ENCODE results near the gene SLC5A8.
"Not testable (repeated sequence)": the region's sequence is repeated elsewhere in the genome, so short reads cannot be mapped to it uniquely, and the experiment has no call there.

Gene SLC5A8

DNA sequence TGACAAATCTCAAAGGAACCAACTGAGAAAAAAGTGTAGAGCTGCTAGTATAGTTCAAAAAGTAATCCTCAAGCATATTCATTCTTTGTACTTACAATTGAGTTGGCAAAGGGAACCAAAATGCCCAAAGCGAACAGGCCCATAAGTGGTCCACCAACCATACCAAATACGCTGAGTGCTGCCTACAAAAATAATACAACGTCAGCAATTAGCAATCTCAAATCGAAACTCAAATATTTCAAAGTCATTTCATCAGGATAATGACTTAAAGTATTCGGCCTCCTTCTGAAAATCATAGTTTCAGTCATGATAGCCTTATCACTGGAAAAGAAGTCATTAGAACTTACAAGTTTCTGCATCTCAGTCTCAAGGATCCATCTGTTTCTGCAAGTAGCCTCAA is 42.0 kb downstream of the SLC5A8 start:
- DNase-seq = no peak

DNA sequence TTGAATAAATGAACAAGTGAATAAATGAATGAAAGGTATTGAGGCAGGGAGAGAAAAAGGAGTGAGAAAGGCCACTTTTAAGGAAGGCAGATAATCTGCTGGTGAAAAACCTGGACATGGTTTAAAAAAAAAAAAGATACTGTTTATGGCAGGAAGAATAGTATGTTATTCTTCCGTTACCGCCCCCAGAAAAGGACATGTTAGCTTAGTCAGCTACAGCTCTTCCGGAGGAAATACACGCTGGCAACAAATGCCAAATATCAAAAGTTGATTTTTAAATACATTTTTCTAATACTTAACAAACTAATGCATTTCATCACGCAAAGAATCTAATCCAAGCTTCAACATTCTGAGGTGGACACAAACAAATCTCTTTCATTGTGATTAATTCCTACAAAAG is 43.2 kb downstream of the SLC5A8 start:
- no peak for DNase-seq

DNA sequence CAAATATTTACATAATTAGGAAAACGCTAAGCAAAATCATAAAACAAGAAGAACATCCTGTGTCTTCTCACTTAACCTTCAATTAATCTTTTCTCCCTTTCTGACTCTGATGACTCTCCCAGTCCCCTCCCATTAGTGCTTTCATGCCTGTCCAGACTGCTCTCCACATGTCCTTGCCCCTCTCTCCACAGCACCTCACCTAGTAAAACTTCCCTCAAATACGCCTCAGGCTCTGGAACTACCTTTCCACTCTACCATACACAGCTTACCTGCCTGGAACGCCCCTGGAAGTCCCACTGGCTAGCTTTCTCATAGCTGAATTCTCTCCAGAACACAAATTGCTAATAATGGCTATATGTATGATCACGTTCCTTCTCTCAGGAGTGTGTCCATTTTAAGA is 44.7 kb downstream of the SLC5A8 start:
- no peak for DNase-seq

DNA sequence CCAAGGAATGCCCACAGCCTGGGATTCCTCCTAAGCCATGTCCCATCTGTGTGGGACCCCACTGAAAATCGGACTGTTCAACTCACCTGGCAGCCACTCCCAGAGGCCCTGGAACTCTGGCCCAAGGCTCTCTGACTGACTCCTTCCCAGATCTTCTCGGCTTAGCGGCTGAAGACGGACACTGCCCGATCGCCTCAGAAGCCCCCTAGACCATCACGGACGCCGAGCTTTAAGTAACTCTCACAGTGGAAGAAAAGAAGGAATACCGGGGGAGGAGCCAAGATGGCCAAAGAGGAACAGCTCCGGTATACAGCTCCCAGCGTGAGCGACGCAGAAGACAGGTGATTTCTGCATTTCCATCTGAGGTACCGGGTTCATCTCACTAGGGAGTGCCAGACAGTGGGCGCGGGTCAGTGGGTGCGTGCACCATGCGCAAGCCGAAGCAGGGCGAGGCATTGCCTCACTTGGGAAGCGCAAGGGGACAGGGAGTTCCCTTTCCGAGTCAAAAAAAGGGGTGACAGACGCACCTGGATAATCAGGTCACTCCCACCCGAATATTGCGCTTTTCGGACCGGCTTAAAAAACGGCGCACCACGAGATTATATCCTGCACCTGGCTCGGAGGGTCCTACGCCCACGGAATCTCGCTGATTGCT is 64.1 kb downstream of the SLC5A8 start:
- DNase-seq = not testable (repeated sequence)

DNA sequence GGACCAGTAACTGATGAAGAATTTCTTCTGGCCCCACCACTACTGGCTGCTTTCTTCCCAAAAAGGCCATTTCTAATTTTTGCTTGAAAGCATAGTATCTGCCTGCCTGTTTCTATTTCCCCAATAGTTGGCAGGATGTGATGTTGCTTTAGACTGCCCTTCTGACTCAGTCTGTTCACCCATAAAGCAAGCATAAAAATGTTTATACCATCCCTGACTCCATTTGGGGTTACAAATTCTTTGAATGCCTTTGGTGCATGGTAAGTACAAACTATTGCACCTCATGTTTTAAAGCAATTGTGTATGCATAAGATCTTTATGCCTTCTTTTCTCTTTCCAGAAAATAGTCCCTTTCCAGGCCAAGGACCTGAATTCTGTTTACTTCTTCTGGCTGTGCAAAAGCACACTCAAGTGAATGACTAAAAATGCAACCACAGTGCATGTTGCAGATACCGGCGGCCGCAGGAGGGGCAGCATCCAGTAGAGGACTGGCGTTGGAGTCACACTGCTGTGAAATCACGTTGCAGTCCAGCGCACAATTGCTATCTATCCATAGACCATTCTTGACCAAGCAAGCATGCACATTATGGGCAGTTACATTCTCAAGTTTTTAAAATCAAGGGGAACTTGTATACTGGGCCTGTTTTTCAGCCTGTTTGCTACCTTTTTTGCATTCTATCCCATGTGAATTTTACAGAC is 82.4 kb downstream of the SLC5A8 start:
- DNase-seq = no peak

DNA sequence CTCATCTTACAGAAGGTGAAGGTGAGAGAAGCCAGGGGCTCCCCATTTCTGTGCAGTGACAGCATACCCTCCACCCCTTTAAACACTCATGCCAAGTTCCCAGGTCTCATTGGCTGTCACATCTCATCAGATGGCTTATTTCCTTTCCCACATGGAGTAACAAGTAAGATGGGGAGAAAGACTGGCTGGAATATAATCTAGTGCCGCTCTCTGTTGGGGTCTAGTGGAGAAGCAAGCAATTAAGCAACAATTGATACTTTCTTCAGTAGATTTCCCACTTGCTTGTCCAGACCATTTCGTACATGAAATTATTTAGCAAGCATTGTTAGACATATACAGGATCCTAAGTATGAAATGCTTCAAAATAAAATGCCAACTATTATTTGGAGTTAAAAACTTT is 92.2 kb downstream of the SLC5A8 start:
- no peak for DNase-seq

DNA sequence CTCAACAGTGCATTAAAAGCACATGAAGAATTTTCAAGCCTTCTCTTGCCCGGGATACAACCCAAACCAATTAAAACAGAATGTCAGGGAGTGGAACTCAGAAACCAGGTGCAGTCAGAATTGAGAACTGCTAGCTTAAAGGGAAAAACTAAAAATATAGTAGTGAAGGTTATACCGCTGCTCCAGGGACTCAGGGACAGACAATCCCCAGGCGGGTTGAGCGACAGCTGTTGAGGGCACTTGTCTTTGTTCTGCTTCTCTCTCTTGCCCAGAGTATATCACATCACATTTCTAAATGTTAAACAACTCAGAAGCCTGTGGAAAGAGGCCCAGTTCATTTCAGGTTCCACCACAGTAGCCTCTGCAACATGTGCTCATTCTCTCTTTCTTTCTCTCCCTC is 93.1 kb downstream of the SLC5A8 start:
- no peak for DNase-seq

DNA sequence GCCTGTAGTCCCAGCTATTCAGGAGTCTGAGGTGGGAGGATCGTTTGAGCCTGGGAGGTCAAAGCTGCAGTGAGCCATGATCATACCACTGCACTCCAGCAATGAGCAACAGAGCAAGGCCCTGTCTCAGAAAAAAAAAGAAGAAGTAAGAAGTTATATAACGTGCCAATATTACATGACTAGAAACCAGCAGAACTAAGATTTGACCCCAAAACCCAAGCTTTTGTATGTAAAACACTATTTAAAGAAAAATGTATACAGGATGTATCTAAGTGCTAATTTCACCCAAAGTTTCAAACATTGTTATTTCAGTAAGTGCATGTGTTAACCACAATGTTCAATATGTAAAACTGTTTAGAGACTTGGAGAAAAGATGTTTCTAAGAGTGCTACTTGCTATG is 94.7 kb downstream of the SLC5A8 start:
- DNase-seq = no peak

DNA sequence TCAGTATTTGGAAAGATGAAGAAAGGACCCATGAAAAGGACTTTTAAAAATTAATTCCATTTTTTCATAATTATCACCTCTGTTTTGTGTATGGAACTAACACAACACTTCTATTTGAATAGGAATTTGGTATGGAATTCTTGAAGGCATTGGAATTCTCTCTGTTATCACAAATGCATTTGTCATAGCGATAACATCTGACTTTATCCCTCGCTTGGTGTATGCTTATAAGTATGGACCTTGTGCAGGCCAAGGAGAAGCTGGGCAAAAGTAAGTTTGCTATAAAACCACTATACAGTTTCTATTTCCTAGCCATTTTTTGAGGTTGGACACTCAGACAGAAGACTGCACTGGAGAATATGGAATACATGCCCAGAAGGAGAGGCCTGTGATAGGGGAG is 98.6 kb downstream of the SLC5A8 start:
- no peak for DNase-seq

DNA sequence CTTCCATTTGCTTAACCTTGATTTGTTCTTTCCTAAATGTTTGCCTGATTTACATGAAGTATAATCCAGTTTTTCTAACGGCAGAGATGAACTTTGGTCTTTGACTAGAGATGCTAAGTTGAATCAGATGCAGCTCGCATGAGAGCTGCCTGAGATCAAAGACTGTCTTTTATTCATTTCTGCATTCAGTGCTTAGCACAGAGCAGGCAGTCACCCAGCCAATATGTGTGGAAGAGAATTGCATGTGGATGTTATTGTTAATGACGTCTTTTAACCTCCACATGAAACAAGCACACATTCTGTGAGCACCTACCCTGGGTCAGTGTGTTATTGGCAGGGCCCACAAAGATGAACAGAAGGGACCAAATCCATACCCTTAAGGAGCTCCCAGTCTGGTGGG is 99.2 kb downstream of the SLC5A8 start:
- no peak for DNase-seq

DNA sequence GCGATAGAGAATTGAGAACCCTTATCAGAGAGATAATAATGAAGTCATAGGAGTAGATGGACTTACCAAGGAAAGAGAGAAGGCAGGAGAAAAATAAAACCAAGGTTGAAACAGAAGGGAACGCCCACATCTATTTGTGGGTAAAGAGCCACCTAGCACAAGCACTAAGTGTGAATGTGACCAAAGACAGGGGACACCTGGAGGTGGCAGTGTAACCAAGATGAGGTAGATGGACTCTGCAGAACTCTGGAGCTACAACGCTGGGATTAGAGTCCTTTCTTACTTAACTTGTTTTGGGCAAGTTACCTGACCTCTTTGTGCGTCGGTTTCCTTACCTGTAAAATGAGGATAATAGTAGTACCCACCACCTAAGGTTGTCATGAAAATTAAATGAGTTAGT is 101.9 kb downstream of the SLC5A8 start:
- no peak for DNase-seq

DNA sequence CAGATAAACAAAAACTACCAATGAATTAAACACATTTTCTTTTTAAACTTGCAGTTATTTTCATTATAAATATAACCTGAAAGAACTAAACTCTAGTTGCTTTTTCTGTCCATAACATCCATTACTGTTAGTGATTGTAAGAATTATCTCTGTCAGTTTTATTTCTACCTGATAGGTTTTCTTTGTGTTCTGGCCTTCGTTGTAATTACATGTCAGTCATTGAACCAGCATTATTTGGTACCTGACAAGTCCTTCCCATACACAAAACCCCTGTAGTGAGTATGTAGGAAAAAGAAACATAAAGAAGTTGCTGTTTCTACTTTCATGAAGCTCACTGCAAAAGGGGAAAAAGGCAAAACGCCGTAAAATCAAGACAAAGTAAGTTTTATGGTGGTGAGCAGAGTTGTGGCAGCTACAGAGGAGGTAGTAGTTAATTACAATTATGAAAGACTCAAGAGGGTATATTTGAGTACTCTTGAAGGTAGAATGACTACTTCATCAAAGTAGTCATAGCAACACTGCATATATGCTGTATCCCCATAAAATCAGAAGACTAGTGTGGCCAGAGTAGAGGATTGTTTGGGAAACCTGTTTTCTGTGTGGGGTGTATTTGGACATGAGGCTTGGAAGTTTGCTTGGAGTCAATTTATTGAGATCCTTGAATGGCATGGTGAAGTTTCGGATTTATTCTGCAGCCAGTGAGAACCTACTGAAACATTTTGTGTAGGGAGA is 102.8 kb downstream of the SLC5A8 start:
- no peak for DNase-seq

All from GF-D8 (cell line).